Mesothelial cell of epicardium (in vitro differentiated cells): ENCODE data around the gene CERS4. TPM values are rescaled to one million over a fixed set of nuclear protein-coding genes. Genes with fewer than 3 reads are reported as not detected.

Experiments
- DNase-seq, 2 experiments: peaks; one replicate each; pipeline ENCODE4 v3.0.0; 2021; ENCODE audit warnings: low spot score in 2 of 2; ENCODE audit not compliant: unreplicated experiment in 2 of 2
- H3K27ac Mint-ChIP-seq: 2 replicates; pipeline ENCODE4 v1.8.0; 2021; ENCODE audit warnings: mixed read lengths
- H3K27me3 Mint-ChIP-seq: 2 replicates; pipeline ENCODE4 v1.8.0; 2021; ENCODE audit warnings: low read depth, mixed read lengths
- H3K36me3 Mint-ChIP-seq: 2 replicates; pipeline ENCODE4 v1.8.0; 2021; ENCODE audit warnings: mixed read lengths
- H3K4me1 Mint-ChIP-seq: 2 replicates; pipeline ENCODE4 v1.8.0; 2021; ENCODE audit warnings: mixed read lengths
- H3K4me3 Mint-ChIP-seq: 2 replicates; pipeline ENCODE4 v1.8.0; 2021; ENCODE audit warnings: mild to moderate bottlenecking, moderate library complexity, mixed read lengths
- H3K9me3 Mint-ChIP-seq: 2 replicates; pipeline ENCODE4 v1.8.0; 2021; ENCODE audit warnings: mixed read lengths
- CTCF ChIP-seq: fragments of 200-600 bp; sonication (generic); IDR thresholded peaks from one replicate; pipeline ENCODE4 v1.5.0; 2021; ENCODE audit warnings: antibody characterized with exemption; ENCODE audit not compliant: unreplicated experiment
- total RNA-seq: library from RNA; stranded (reverse); gene quantifications from 3 replicates; pipeline ENCODE4 v1.2.1, GENCODE V29; 2021

Gene CERS4
- total RNA-seq, 1 donor from 2014 or later = 67.0 TPM

GRCh38 chr19:8209462-8210378 is 550 bp downstream of the CERS4 start:
- peak overlapping the region; percentile 76 for H3K4me3 Mint-ChIP-seq
- no peaks in the 10 kb centered on the region for H3K27me3 Mint-ChIP-seq
- H3K4me1 Mint-ChIP-seq = peaks cover 29% of the 10 kb centered on the region
- peak overlapping the region; percentile 92 for H3K27ac Mint-ChIP-seq
- no peak for TF ChIP-seq CTCF
- no peaks in the 10 kb centered on the region for H3K9me3 Mint-ChIP-seq
- peak; percentile 32 to 61 for DNase-seq
- H3K36me3 Mint-ChIP-seq = peaks cover 12% of the 10 kb centered on the region

- Mint-ChIP-seq H3K4me1 (peaks cover 29% of the 10 kb centered on the region), H3K27ac (peak overlapping the region; percentile 92), H3K9me3 (no peaks in the 10 kb centered on the region), H3K27me3 (no peaks in the 10 kb centered on the region), H3K4me3 (peak overlapping the region; percentile 76), H3K36me3 (peaks cover 12% of the 10 kb centered on the region)
- DNase-seq = no peak
- TF ChIP-seq CTCF = no peak
Observed at GRCh38 chr19:8210421-8211101, 1.4 kb downstream of the CERS4 start.

- H3K4me3 Mint-ChIP-seq = peak overlapping the region; percentile 3
- no peak overlapping the region for H3K27ac Mint-ChIP-seq
- TF ChIP-seq CTCF = no peak
- peaks cover 29% of the 10 kb centered on the region for H3K4me1 Mint-ChIP-seq
- H3K9me3 Mint-ChIP-seq = no peaks in the 10 kb centered on the region
- no peak for DNase-seq
- H3K27me3 Mint-ChIP-seq = no peaks in the 10 kb centered on the region
- H3K36me3 Mint-ChIP-seq = peaks cover 21% of the 10 kb centered on the region
Observed at GRCh38 chr19:8212212-8212611, 3.0 kb downstream of the CERS4 start.

- TF ChIP-seq CTCF = no peak
- no peak overlapping the region for H3K27ac Mint-ChIP-seq
- no peak for DNase-seq
- H3K27me3 Mint-ChIP-seq = no peaks in the 10 kb centered on the region
- peaks cover 21% of the 10 kb centered on the region for H3K36me3 Mint-ChIP-seq
- H3K4me3 Mint-ChIP-seq = no peak overlapping the region
- peaks cover 28% of the 10 kb centered on the region for H3K4me1 Mint-ChIP-seq
- H3K9me3 Mint-ChIP-seq = no peaks in the 10 kb centered on the region
Observed at GRCh38 chr19:8212916-8213315, 3.7 kb downstream of the CERS4 start.

GRCh38 chr19:8213827-8214672 is 4.9 kb downstream of the CERS4 start:
- H3K4me1 Mint-ChIP-seq = peaks cover 20% of the 10 kb centered on the region
- H3K27ac Mint-ChIP-seq = peak overlapping the region; percentile 43
- H3K27me3 Mint-ChIP-seq = no peaks in the 10 kb centered on the region
- H3K9me3 Mint-ChIP-seq = no peaks in the 10 kb centered on the region
- H3K4me3 Mint-ChIP-seq = no peak overlapping the region
- no peak for TF ChIP-seq CTCF
- H3K36me3 Mint-ChIP-seq = peaks cover 23% of the 10 kb centered on the region
- no peak for DNase-seq
